SK-N-SH treated with all-trans-retinoic acid at 6 μM for 48 hours (cell line): ENCODE measurements around the gene WDR44.

ENCODE experiments used
- CREB5 ChIP-seq: fragments of 250-450 bp; sonication (Bioruptor Pico); IDR thresholded peaks from 2 replicates; pipeline ENCODE4 v1.5.1; 2020; ENCODE audit warnings: low read depth, mild to moderate bottlenecking, moderate library complexity
- PATZ1 ChIP-seq: fragments of 250-450 bp; sonication (Bioruptor Pico); IDR thresholded peaks from 2 replicates; pipeline ENCODE4 v1.8.0; 2020; ENCODE audit warnings: mild to moderate bottlenecking, moderate library complexity, borderline replicate concordance
- TCF4 ChIP-seq: fragments of 250-450 bp; sonication (Bioruptor Pico); IDR thresholded peaks from 2 replicates; pipeline ENCODE4 v1.8.0; 2021; ENCODE audit warnings: mild to moderate bottlenecking, moderate library complexity, borderline replicate concordance
- ZFP3 ChIP-seq: fragments of 250-450 bp; sonication (Bioruptor Pico); IDR thresholded peaks from 2 replicates; pipeline ENCODE4 v1.5.0; 2020; ENCODE audit warnings: mild to moderate bottlenecking, moderate library complexity
- ZFP30 ChIP-seq: fragments of 450-650 bp; formaldehyde crosslinking; IDR thresholded peaks from 2 replicates; pipeline ENCODE4 v1.5.0; 2022; ENCODE audit warnings: mild to moderate bottlenecking, moderate library complexity
- ZNF565 ChIP-seq: fragments of 450-650 bp; formaldehyde crosslinking; conservative IDR thresholded peaks from 2 replicates; pipeline ENCODE4 v1.5.0; 2020; ENCODE audit warnings: low read depth, mild to moderate bottlenecking, moderate library complexity
- ZNF70 ChIP-seq: fragments of 450-650 bp; formaldehyde crosslinking; IDR thresholded peaks from 2 replicates; pipeline ENCODE4 v1.5.0; 2020; ENCODE audit warnings: mild to moderate bottlenecking, moderate library complexity

GRCh38 chrX:118484216-118484903 lies 138.5 kb downstream of the WDR44 start:
- TF ChIP-seq PATZ1 (CRISPR knock-in tag) (no peak), TCF4 (no peak), ZNF565 (CRISPR knock-in tag) (no peak), ZFP30 (CRISPR knock-in tag) (no peak), ZNF70 (CRISPR knock-in tag) (no peak), CREB5 (CRISPR knock-in tag) (no peak), ZFP3 (CRISPR knock-in tag) (no peak)
